ENCODE measurements around the gene LAT.

LAT gene

GRCh38 chr16:28980929-28981328 is 3.9 kb upstream of the LAT start:
- TF ChIP-seq CTCF (conservative IDR thresholded peaks at IDR 0.05; ENCODE audit: low read length) = no peak
- no peak overlapping the region for H3K4me3 ChIP-seq (ENCODE audit: low read length)
- DNase-seq (ENCODE audit: low read depth) = no peak

- DNase-seq (ENCODE audit: low read depth) = no peak
- TF ChIP-seq CTCF (conservative IDR thresholded peaks at IDR 0.05; ENCODE audit: low read length) = peak; percentile 50
- no peak overlapping the region for H3K4me3 ChIP-seq (ENCODE audit: low read length)
These were observed 3.3 kb upstream of the LAT start for GRCh38 chr16:28981517-28981916.

- DNase-seq (ENCODE audit: low read depth) = no peak
- H3K4me3 ChIP-seq (ENCODE audit: low read length) = no peak overlapping the region
- no peak for TF ChIP-seq CTCF (conservative IDR thresholded peaks at IDR 0.05; ENCODE audit: low read length)
These were observed 2.4 kb upstream of the LAT start for GRCh38 chr16:28982418-28982817.

GRCh38 chr16:28982949-28983348 is 1.9 kb upstream of the LAT start:
- no peak for TF ChIP-seq CTCF (conservative IDR thresholded peaks at IDR 0.05; ENCODE audit: low read length)
- H3K4me3 ChIP-seq (ENCODE audit: low read length) = no peak overlapping the region
- DNase-seq (ENCODE audit: low read depth) = no peak

GRCh38 chr16:28983644-28984043 is 1.2 kb upstream of the LAT start:
- TF ChIP-seq CTCF (conservative IDR thresholded peaks at IDR 0.05; ENCODE audit: low read length) = no peak

GRCh38 chr16:28984091-28984490 is 761 bp upstream of the LAT start:
- H3K4me3 ChIP-seq (ENCODE audit: low read length) = no peak overlapping the region
- no peak for DNase-seq (ENCODE audit: low read depth)
- TF ChIP-seq CTCF (conservative IDR thresholded peaks at IDR 0.05; ENCODE audit: low read length) = no peak

More at GRCh38 chr16:28983644-28984043, 1.2 kb upstream of the LAT start:
- H3K4me3 ChIP-seq (ENCODE audit: low read length) = no peak overlapping the region
- no peak for DNase-seq (ENCODE audit: low read depth)

- TF ChIP-seq CTCF (conservative IDR thresholded peaks at IDR 0.05; ENCODE audit: low read length) = no peak
- no peak for DNase-seq (ENCODE audit: low read depth)
- no peak overlapping the region for H3K4me3 ChIP-seq (ENCODE audit: low read length)
These were observed 574 bp downstream of the LAT start for GRCh38 chr16:28985211-28986041.
